ENCODE measurements around the gene NPAS3.

DNA sequence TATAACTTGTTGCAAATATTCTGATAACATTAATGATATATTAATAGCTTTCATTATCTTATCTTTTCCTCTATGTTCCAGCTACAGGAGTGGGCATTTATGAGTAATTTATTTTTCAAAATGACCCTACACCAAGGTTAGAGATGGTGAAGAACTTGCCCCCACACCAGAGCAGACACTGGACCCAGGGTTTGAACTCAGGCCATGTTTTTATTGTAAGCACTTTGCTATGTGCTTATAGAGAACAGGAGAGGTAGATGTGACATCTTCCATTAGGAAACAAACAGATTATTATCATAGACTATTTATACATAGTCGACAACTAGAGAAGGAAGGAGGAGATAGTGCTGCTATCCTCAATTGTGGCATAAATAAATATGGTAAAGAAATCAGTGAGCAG lies 747.0 kb downstream of the NPAS3 start:
- TF ChIP-seq, protein P1, sequence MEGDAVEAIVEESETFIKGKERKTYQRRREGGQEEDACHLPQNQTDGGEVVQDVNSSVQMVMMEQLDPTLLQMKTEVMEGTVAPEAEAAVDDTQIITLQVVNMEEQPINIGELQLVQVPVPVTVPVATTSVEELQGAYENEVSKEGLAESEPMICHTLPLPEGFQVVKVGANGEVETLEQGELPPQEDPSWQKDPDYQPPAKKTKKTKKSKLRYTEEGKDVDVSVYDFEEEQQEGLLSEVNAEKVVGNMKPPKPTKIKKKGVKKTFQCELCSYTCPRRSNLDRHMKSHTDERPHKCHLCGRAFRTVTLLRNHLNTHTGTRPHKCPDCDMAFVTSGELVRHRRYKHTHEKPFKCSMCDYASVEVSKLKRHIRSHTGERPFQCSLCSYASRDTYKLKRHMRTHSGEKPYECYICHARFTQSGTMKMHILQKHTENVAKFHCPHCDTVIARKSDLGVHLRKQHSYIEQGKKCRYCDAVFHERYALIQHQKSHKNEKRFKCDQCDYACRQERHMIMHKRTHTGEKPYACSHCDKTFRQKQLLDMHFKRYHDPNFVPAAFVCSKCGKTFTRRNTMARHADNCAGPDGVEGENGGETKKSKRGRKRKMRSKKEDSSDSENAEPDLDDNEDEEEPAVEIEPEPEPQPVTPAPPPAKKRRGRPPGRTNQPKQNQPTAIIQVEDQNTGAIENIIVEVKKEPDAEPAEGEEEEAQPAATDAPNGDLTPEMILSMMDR (IDR thresholded peaks at IDR 0.05): no peak
- no peak for TF ChIP-seq POLR2A (IDR thresholded peaks at IDR 0.05)
